Stimulated activated CD8-positive, alpha-beta memory T cell treated with anti-CD3 and anti-CD28 coated beads, Interleukin-15, amount 100 ng/mL, for 48 hours (primary cell): ENCODE measurements around the gene NCOA1.
"Not testable (repeated sequence)": the region's sequence is repeated elsewhere in the genome, so short reads cannot be mapped to it uniquely, and the experiment has no call there.

Experiments used
- DNase-seq, 2 donors: peaks; one replicate each; pipeline ENCODE4 v3.0.0-alpha.2; 2020; ENCODE audit warnings: low read depth in 2 of 2

NCOA1 gene

DNA sequence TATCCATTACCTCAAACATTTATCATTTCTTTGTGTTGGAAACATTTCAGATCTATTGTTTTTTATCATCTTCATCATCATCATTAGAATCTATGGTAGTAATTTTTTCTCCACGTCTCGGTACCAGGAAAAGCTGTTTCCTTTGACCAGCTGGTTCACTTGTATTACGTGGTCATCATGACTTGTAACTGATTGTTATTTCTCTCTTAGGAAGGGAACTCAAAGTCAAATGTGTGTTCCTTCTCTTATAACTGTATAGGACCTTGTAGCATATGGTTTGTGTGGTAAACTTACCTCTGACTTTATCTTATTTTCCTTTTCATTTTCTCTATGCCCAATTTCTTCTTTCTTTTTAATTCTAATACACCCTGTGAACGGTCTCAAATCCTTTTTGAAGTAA, 16.5 kb downstream of the NCOA1 start:
- no peak for DNase-seq

GRCh38 chr2:24508878-24509277, 17.8 kb downstream of the NCOA1 start:
- no peak for DNase-seq

- no peak for DNase-seq
Observed at GRCh38 chr2:24509425-24509824, 18.4 kb downstream of the NCOA1 start.

- no peak for DNase-seq
Observed at GRCh38 chr2:24509840-24510239, 18.8 kb downstream of the NCOA1 start.

DNA sequence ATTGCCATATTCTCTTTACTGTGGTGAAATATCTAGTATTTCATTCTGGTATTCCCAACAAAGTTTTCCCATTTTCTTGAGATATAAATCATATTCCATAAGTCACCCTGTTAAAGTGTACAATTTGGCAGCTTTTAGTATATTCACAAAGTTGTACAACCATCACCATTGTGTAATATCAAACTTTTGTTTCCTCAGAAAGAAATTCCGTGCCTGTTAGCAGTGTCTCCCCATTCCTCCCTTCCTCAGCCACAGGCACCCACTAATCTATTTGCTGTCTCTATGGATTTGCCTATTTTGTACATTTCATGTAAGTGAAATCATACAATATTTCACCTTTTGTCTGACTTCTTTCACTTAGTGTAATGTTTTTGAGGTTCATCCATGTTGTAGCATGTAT, 19.7 kb downstream of the NCOA1 start:
- DNase-seq: no peak

GRCh38 chr2:24511198-24511597, 20.1 kb downstream of the NCOA1 start:
- DNase-seq: no peak

DNA sequence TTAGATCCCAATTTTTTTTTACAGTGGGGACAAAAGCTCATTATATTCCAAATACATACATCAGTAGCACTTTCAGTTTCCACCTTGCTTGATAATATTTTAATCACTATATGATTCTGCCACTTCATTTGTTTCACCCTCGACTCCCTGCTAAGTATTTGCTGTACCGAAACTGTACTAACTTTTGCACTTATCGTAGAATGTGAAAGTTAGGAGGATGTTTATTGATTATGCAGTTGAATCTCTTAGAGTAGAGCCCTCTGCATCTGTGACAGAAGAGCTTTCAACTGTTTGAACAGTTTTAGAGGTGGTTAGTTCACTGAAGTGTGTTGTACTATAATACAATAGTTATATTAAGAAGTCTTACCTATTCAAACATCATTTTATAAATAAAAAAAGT, 20.8 kb downstream of the NCOA1 start:
- no peak for DNase-seq

- DNase-seq: no peak
Observed at GRCh38 chr2:24512404-24512803, 21.4 kb downstream of the NCOA1 start.

DNA sequence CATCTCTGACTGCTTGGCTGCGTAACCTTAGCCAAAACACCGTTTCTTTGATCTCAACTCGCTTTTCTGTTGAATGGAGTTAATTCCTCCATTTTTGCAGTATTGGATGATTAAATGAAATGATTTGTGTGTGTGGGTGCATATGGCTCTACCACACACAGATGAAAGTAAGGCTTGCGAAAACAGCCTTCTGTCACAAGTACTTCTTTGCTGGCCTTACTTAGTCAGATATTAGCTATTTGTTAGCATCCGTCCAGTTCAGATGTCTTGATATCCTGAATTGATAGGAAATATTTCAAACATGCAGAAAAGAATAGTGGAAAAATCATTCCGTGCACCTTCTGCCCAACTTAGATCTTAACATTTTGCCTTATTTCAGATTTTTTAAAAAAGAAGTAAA, 21.8 kb downstream of the NCOA1 start:
- no peak for DNase-seq

DNA sequence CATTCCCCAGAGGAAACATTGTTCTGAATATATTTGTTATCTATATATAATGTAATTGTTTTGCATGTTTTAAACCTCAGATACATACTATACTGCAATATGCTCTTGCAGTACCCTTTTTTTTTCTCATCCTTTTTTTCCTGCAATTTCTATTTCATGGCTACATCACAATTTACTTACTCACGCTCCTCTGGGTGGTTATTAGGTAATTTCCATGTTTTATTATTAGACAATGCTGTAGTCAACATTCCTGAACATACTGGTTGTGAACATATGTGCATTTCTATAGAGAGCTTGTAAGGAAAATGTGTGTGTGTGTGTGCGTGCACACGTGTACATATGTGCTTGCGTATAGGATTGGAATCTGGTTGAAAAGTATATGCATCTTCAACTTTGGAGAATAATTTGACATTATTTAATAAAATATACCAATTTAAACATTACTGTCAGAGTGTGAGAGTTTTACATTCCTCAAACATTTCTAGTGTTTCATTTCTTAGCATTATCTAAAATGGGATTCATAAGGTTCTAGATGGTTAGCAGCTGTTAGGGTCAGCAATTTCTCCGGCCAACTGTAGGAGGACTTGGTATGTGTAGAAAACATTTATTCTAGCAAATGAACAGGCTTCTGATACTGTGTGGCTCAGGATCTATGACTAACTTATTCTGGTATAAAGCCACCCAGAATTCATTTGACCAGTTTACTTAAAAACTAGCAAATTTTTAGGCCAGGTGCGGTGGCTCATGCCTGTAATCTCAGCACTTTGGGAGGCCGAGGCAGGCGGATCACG, 22.4 kb downstream of the NCOA1 start:
- no peak for DNase-seq

GRCh38 chr2:24514820-24515219, 23.8 kb downstream of the NCOA1 start:
- no peak for DNase-seq

- DNase-seq: no peak
Observed at GRCh38 chr2:24515335-24515734, 24.3 kb downstream of the NCOA1 start.

DNA sequence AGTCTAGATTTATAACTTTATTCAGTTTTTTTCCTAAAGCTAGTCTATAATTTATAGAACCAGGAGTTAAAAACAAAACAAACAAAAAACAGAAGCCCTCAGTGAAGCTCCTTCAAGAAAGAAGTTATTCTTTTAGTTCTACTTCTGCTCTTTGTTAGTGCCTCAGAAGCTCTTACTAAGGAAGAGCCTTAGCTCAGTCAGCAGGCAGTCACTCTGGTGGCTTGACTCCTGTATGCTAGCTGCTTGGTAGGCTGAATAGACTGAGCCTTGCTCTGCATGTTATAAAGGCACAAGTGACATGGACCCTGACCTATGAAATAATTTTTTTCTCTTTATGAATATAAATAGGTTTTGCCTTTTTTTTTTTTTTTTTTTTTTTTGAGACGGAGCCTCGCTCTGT, 24.8 kb downstream of the NCOA1 start:
- no peak for DNase-seq

GRCh38 chr2:24517247-24517646, 26.2 kb downstream of the NCOA1 start:
- no peak for DNase-seq

DNA sequence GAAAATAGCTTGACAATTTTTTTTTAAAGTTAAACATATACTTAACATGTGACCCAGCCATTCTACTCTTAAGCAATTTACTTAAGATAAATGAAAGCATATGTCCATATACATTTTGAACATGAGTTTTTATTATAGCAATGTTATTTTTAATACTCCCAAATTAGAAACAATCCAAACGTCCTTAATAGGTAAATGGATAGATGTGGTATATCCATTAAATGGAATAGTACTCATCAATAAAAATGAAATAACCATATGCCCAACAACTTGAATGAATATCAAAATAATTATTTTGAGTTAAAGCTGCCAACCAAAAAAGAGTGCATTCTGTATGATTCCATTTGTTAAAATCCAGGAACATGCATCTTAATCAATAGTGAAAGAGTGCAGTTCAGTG, 29.1 kb downstream of the NCOA1 start:
- DNase-seq: no peak

- no peak for DNase-seq
Observed at GRCh38 chr2:24521162-24521857, 30.3 kb downstream of the NCOA1 start.

GRCh38 chr2:24521975-24522639, 31.1 kb downstream of the NCOA1 start:
- no peak for DNase-seq

DNA sequence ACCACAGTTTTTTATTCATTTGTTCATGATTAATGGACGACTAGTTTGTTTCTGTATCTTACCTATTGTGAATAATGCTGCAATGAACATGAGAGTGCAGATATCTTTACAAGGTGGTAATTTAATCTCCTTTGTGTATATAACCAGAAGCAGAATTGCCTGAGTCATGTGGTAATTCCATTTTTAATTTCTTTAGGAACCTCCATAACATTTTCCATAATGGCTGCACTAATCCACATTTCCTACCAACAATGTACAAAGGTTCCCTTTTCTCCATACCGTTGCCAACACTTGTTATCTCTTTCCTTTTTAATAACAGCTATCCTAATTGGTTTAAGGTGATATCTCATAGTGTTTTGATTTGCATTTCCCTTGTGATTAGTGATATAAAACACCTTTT, 36.5 kb downstream of the NCOA1 start:
- DNase-seq: no peak

DNA sequence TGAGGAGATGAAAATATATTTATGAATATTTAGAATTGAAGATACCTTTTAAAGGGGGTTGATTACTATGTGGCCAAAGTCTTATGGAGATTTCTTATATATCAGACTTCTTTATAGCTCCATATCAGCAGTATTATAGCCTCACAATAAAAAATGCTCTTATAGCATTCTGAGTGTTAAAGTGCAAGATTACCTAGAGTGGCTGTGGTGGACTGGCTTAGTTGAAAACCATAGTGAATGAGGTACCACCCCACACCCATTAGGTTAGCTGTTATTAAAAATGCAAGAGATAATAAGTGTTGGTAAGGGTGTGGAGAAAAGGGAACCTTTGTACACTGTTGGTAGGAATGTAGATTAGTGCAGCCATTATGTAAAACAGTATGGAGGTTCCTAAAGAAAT, 39.7 kb downstream of the NCOA1 start:
- no peak for DNase-seq

- DNase-seq: not testable (repeated sequence)
Observed at GRCh38 chr2:24531610-24532009, 40.6 kb downstream of the NCOA1 start.

DNA sequence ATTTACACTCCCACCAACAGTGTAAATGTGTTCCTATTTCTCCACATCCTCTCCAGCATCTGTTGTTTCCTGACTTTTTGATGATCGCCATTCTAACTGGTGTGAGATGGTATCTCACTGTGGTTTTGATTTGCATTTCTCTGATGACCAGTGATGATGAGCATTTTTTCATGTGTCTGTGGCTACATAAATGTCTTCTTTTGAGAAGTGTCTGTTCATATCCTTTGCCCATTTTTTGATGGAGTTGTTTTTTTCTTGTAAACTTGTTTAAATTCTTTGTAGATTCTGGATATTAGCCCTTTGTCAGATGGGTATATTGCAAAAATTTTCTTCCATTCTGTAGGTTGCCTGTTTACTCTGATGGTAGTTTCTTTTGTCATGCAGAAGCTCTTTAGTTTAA, 41.0 kb downstream of the NCOA1 start:
- DNase-seq: not testable (repeated sequence)

DNA sequence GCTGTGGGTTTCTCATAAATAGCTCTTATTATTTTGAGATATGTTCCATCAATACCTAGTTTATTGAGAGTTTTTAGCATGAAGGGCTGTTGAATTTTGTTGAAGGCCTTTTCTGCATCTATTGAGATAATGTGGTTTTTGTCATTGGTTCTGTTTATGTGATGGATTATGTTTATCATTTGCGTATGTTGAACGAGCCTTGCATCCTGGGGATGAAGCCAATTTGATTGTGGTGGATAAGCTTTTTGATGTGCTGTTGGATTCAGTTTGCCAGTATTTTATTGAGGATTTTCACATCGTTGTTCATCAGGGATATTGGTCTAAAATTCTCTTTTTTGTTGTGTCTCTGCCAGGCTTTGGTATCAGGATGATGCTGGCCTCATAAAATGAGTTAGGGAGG, 42.5 kb downstream of the NCOA1 start:
- not testable (repeated sequence) for DNase-seq

DNA sequence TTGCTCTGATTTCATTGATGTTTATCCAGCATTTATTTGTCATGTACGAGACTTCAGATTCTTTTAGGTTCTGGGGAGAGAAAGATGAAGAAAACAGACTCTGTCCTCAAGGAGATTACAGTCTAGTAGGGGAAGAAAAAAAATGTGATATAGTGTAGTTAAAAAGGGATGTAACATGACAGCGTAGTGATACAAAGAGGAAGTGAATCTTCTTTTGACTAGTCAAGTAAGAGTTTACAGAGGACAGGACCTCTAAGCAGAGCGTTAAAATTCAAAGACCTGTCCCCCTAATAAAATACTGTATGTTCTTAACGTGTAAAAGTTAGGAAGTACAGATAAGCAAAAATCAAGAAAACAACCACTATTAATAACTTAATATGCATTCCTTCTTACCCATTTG, 47.7 kb downstream of the NCOA1 start:
- DNase-seq: no peak
